ENCODE measurements around the gene HIP1R. TPM values are rescaled to one million over a fixed set of nuclear protein-coding genes. Genes with fewer than 3 reads are reported as not detected.
A peak's percentile ranks its signal among the peaks of the same experiment; 100 is the strongest.
"Not testable (repeated sequence)": the region's sequence is repeated elsewhere in the genome, so short reads cannot be mapped to it uniquely, and the experiment has no call there.

The HIP1R gene
- total RNA-seq, 1 donor from 2014 or later: 33.0 TPM

GRCh38 chr12:122899887-122900286 is 64.6 kb downstream of the HIP1R start:
- no peak for ATAC-seq
- intact Hi-C loops (cut with DNase I): no loop called here
- Histone ChIP-seq H3K4me1 (peaks cover 2% of the 10 kb centered on the region), H3K4me3 (no peak overlapping the region), H3K36me3 (no peaks in the 10 kb centered on the region), H3K27me3 (no peaks in the 10 kb centered on the region), H3K27ac (no peak overlapping the region), H3K9me3 (no peaks in the 10 kb centered on the region)
- no peak for TF ChIP-seq CTCF (IDR thresholded peaks at IDR 0.05)
- DNase-seq: no peak

- H3K9me3 ChIP-seq: no peaks in the 10 kb centered on the region
- H3K4me1 ChIP-seq: no peaks in the 10 kb centered on the region
- H3K36me3 ChIP-seq: no peaks in the 10 kb centered on the region
- H3K4me3 ChIP-seq: no peak overlapping the region
- no peak for TF ChIP-seq CTCF (IDR thresholded peaks at IDR 0.05)
- ATAC-seq (no peak), DNase-seq (no peak)
- no peaks in the 10 kb centered on the region for H3K27me3 ChIP-seq
- H3K27ac ChIP-seq: no peak overlapping the region
- intact Hi-C loops (cut with DNase I): no loop called here
These were observed 67.8 kb downstream of the HIP1R start for GRCh38 chr12:122902854-122903692.

DNA sequence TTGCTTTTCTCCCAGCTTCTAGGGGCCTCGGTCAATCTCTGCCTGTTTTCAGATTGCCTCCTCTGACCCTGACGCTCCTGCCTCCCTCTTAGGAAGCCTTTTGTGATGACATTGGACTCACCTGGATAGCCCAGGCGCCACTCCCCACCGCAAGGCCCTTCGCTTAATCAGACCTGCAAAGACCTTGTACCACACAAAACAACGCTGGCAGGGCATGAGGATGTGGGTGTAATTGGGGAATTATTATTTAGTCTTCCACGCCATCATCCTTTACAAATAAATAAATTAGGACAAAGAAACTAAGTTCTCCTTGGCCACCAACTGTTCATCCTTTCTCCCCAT is 68.4 kb downstream of the HIP1R start:
- intact Hi-C loops (cut with DNase I): no loop called here
- DNase-seq (no peak), ATAC-seq (no peak)
- H3K27ac ChIP-seq: no peak overlapping the region
- H3K36me3 ChIP-seq: no peaks in the 10 kb centered on the region
- no peaks in the 10 kb centered on the region for H3K27me3 ChIP-seq
- TF ChIP-seq CTCF (IDR thresholded peaks at IDR 0.05): no peak
- H3K4me3 ChIP-seq: no peak overlapping the region
- no peaks in the 10 kb centered on the region for H3K9me3 ChIP-seq
- H3K4me1 ChIP-seq: no peaks in the 10 kb centered on the region

DNA sequence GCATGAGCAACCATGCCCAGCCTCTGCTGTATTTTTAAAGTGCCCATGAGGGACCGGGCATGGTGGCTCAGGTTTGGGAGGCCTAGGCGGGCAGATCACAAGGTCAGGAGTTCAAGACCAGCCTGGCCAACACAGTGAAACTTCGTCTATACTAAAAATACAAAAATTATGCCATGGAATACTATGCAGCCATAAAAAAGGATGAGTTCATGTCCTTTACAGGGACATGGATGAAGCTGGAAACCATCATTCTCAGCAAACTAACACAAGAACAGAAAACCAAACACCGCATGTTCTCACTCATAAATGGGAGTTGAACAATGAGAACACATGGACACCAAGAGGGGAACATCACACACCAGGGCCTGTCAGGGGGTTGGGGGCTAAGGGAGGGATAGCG is 70.0 kb downstream of the HIP1R start:
- H3K27me3 ChIP-seq; H3K36me3 ChIP-seq; H3K27ac ChIP-seq; intact Hi-C loops (cut with DNase I); H3K4me3 ChIP-seq; H3K9me3 ChIP-seq; ATAC-seq; H3K4me1 ChIP-seq; DNase-seq: not testable (repeated sequence)

DNA sequence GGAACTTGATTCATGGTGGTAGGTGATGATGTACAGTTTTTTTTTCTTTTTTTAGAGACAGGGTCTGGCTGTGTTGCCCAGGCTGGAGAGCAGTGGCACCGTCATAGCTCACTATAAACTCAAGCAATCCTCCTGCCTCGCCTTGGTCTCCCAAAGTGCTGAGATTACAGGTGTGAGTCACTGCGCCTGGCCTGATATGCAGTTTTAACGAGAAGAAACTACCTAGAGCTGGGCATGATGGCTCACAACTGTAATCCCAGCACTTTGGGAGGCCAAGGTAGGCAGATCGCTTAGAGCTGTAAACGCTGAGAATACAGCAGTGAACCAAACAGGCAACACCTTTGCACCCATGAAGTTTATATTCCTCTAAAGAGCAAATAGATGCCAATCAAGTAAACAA is 73.7 kb downstream of the HIP1R start:
- intact Hi-C loops (cut with DNase I): no loop called here
- DNase-seq (peak; percentile 6), ATAC-seq (no peak)

More for the DNA sequence above, 73.7 kb downstream of the HIP1R start:
- Histone ChIP-seq H3K4me1 (no peaks in the 10 kb centered on the region), H3K27me3 (no peaks in the 10 kb centered on the region), H3K27ac (no peak overlapping the region), H3K9me3 (no peaks in the 10 kb centered on the region), H3K36me3 (no peaks in the 10 kb centered on the region), H3K4me3 (no peak overlapping the region)
- no peak for TF ChIP-seq CTCF (IDR thresholded peaks at IDR 0.05)
